Left colon (tissue), 2 donors: ENCODE data around the gene LMO7. TPM values are rescaled to one million over a fixed set of nuclear protein-coding genes. Genes with fewer than 3 reads are reported as not detected.

Experiments used
- ATAC-seq: fragments of 200-7000 bp; cut with Tn5 transposase; one replicate; pipeline ENCODE4 v1.9.1; 2020; ENCODE audit warnings: mild to moderate bottlenecking, moderate library complexity
- DNase-seq, 2 donors: peaks; one replicate each; pipeline ENCODE4 v3.0.0-alpha.2; 2020
- intact Hi-C, 2 donors: fragments of 100-400 bp; cut with DNase I in 1 of 2; cut with micrococcal nuclease in 1 of 2; formaldehyde crosslinking; loops; one replicate each; pipeline versions ENCODE4 v1.11.2 to v1.14.0; 2022; cut with DNase I, micrococcal nuclease
- long read RNA-seq: library from polyadenylated mRNA; unstranded; transcript quantifications from one replicate; pipeline ENCODE4 v2.0.0, GENCODE V29; 2021
- total RNA-seq, 2 donors: library from RNA; stranded (reverse); fragmentation: NEBNext Ultra II Directional; extraction: Animal tissue kit (Norgen Biotek cat#: 25700); gene quantifications; one replicate each; pipeline ENCODE4 v1.2.1, GENCODE V29; 2021
- donor health status: DM: no; HTN: no; CAD: no.
- donor health status: DM: yes; HTN: yes; CAD: no.

LMO7 gene
- total RNA-seq, result 100 to 1,000 TPM; 169 to 239 TPM
- long read RNA-seq, partial matches to known transcripts, result 45 of 59 reads
- long read RNA-seq, other reads (novel, unspliced or antisense), result 13 of 59 reads

DNA sequence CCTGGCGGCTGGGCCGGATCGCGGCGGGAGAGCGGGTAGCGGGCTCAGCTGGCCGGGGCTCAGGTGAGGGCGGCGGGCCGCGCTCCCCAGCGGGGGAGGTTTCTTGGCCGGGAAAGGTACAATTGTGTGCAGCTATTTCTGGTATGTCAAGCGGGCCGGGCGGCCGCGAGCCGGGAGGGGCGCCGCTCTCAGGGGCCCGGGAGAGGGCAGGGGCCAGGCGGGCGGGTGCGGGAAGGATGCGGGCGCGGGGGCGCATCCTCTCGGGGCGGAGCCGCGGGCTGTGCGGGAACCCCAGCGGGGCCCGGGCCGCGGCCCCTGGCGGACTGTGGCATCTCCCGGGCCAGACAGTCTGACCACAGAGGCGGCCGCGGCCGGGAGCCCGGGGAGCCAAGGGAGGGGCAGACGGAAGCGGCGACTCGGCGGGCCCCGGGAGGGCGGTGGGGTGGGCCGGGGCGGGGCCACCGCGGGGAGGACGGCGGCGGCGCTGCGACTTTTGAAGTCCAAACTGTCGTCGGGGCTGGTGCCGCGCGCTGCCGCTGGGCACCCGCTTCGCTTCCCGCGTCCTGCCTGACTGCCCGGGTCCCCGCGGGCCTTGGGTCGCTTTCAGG is at the start of gene LMO7:
LMO7 (plus strand) TSS at position 503 of the 608 bp plus-strand sequence. CDS start 328 bp downstream, outside the sequence.
- DNase-seq (peak; percentile 45 to 67), ATAC-seq (peak; percentile 84)
- intact Hi-C loops, result no loop called here

DNA sequence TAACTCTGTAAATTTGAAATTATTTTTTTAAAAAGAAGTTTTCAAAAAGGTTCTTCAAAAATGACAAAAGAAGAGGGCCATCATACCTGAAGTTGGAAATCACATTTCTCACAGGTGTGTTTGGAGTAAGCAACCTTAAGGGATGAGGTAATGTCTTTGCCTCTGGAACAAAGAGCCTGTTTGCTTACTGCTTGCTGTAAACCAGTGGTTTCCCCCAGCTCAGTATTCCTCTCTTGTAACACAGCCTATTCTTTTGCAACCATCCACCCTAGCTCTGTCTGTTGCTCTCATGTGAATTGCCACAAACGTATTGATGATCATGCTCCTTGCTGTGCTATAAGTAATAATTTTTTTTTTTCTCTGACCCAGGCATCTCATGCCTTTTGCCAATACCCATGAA is 48.5 kb upstream of the LMO7 start:
- no peak for DNase-seq
- intact Hi-C loops, result no loop called here
- peak; percentile 34 for ATAC-seq

DNA sequence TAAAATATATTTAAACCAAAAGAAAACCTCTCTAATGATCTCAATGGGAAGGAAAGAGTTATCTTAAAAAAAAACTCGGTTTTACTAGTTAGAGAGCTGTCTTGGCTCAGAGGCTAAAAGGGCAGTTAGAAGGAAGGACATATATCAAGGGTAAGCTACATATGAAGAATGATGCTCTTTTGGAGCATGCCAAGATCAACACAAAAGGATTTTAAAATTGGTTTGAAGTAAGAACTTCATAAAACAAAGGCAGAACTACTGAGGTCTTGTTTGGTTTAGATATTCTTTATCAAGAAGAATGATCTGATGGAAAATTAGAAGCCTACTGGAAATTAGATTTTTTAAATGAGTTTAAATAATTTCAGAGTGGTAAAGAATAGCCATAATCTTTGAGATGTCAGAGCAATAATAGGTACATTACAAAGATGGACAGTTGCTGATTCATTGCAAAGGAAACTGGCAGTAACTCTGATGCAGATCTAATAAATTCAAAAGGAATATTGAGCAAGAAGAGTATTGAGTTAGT is 39.4 kb upstream of the LMO7 start:
- ATAC-seq, result no peak
- DNase-seq, result no peak
- intact Hi-C loops, result no loop called here

DNA sequence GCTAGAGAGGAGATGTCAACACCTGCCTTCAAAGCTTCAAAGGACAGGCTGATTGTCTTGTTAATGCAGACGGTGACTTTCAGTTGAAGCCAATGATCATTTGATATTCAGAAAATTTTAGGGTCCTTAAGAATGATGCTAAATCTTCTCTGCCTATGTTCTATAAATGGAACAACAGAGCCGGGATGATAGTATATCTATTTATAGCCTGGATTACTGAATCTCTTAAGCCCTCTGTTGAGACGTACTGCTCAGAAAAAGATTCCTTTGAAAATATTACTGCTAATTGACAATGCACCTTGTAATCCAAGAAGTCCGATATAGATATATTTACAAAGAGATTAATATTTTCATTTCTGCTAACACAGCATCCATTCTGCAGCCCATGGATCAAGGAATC is 35.8 kb upstream of the LMO7 start:
- ATAC-seq (no peak), DNase-seq (no peak)
- intact Hi-C loops, result no loop called here

DNA sequence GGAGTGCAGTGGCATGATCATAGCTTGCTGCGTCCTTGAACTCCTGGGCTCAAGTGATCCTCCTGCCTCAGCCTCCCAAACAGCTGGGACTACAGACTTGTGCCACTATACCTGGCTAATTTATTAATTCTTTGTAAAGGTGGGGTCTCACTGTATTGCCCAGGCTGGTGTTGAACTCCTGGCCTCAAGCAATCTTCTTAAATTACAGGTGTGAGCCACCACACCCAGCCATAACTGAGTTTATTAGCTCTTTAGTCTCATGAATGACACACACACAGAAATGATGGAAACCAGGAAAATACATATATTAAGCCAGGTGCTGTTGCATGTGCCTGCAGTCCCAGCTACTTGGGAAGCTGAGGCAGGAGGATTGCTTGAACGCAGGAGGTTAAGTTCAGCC is 33.1 kb upstream of the LMO7 start:
- intact Hi-C loops, result no loop called here
- peak; percentile 97 for ATAC-seq
- peak in 1 of 2 donors; percentile 18 for DNase-seq

DNA sequence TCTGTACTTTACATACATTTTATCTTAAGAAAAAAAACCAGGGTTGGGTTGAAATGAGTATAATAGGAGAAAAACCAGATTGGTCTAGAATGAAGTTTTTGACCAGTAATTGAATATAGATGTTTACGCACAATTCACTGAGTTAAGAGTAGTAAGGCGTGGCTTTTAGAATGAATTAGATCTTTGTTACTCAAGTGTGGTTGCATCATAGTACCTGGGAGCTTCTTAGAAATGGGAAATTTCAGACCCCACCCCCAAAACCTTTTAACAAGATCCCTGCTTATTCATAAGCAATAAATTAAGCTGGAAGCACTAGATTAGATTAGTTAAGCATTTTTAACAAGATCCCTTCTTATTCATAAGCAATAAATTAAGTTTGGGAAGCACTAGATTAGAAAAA is 28.7 kb upstream of the LMO7 start:
- DNase-seq (no peak), ATAC-seq (no peak)
- intact Hi-C loops, result no loop called here

DNA sequence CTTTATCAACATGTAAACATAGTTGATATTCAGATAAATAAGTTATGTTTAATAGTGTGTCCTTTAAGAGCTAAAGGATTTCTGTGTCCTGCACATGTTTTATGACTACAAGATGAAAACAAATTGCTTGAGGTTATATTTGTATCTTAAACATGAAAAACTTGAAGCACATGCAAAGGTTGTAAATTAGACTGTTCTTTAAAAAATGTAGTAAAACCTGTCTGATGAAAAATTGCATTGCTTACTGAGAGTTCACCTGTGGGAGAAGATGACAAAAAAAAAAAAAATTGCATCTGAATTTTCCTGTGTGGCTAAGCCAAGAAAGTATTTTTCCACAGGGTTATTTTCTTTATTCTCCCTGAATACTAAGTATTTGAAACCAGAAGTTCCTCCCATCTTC is 25.7 kb upstream of the LMO7 start:
- intact Hi-C loops, result no loop called here
- DNase-seq, result no peak
- ATAC-seq, result no peak

DNA sequence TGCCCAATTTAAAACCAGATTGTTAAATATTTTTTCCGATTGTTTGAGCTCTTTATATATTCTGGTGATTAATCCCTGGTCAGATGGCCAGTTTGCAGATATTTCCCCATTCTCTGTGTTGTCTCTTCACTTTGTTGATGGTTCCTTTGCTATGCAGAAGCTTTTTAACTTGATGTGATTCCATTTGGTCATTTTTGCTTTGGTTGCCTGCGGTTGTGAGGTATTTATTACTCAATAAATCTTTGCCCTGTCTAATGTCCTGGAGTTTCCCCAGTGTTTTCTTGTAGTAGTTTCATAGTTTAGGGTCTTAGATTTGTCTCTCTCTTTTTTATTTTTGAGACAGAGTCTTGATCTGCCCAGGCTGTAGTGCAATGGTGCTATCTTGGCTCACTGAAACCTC is 23.8 kb upstream of the LMO7 start:
- DNase-seq (no peak), ATAC-seq (no peak)
- intact Hi-C loops, result no loop called here

DNA sequence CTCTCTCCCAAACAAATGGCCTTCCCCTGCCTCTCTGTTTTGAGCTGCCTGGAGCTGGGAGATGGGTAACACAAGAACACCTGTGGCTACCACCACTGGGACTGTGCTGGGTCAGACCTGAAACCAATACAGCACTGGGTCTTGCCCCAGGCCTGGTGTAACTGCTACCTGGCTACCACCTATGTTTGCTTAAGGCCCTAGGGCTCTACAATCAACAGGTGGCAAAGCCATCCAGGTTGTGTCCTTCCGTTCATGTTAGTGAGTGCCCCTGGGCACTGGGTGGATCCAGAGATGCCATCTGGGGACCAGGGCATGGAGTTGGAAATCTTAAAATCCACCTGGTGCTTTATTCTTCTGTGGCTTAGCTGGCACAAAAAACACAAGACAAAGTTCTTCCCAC is 18.9 kb upstream of the LMO7 start:
- no peak for DNase-seq
- intact Hi-C loops, result no loop called here
- ATAC-seq, result no peak

DNA sequence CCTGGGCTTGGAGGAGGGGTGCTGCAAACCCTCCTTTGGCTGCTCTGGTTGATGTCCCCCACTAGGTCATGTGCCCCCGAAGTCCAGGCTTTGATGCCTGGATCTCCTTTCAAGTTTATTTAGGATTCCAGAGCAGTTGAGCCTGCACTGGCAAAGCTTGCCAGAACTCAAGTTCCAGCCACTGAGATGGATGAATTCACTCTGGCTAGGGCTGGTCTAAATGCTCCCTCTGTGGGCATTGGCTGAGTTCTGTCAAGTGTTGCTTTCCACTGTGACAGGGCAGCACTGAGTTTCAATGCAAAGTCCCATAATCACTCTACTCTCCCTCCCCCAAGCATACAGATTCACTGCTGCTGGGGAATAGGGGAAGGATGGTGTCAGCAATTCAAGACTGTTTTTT is 17.8 kb upstream of the LMO7 start:
- no peak for ATAC-seq
- intact Hi-C loops, result no loop called here
- no peak for DNase-seq

DNA sequence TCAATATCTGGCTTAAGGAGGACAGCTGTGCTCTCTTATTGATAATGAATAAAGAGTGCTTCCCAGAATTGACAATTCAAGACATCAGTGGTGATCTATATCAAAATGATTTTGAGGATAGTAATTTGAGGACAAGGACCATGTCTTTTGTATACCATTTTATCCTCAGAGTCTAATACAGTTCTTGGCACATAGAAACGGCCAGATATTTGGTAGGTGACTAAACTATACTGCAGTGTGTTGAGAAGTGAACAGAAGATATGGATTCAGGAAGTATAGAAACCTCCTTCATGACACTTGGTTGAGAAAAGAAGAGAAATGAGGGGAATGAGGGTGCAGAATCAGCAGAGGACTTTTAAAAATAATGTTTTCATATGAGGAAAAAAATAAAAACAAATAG is 16.1 kb upstream of the LMO7 start:
- DNase-seq, result no peak
- intact Hi-C loops, result no loop called here
- no peak for ATAC-seq

DNA sequence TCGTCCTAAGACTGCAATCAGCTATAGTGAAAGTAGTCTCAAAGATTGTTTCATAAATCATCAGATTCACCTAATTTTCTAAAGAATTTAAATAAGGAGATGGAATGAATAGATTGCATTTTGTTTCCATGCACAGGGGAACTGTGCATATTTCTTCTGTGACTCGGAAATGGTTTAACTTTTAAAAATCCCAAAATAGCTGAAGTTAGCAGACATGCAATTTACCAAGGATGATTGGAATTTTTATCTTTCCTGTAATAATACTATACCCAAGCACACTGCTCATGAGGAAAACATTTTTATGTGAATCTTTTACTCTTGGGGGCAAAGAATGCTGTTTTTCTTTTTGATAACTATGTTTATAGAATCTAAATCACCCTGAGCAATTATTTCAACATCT is 15.0 kb upstream of the LMO7 start:
- intact Hi-C loops, result no loop called here
- DNase-seq, result no peak
- no peak for ATAC-seq

DNA sequence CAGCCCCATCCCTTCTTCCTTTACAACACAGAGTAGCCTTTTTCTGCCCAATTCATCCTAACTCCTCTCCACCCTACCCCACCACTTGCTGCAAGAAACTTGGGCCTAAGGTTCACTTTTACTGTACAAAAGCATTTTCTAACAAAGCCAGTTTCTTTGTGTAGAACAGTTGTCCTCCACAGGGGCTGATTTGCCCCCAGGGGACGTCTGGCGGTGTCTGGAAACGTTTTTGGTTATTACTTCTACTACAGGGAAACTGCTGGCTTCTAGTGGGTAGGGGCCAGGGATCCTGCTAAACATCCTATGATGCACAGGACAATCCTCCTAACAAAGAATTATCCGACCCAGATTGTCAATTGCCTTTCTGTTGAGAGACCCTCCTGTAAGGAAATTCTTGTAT is 7.3 kb upstream of the LMO7 start:
- intact Hi-C loops, result no loop called here

DNA sequence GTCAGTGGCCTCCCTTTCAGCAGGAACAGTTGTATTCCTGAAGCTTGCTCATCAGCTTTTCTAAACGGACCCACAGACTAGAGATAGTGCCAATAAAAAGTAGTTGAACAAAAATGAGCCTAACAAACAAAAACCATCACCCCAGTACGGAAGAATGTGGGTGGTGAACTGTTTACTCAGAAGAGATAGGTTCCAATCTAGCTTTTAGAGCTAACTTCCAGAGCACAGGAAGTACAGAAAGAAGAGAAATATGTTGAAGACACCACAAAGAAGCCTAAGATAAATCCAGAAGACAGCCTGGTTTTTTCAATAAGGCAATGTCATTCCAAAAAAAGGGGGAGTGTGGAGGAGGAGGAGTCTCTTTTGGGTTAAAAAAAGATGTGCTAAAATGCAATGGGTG is 2.8 kb upstream of the LMO7 start:
- DNase-seq (no peak), ATAC-seq (no peak)
- intact Hi-C loops, result no loop called here

More for the DNA sequence above, 7.3 kb upstream of the LMO7 start:
- ATAC-seq (no peak), DNase-seq (no peak)

DNA sequence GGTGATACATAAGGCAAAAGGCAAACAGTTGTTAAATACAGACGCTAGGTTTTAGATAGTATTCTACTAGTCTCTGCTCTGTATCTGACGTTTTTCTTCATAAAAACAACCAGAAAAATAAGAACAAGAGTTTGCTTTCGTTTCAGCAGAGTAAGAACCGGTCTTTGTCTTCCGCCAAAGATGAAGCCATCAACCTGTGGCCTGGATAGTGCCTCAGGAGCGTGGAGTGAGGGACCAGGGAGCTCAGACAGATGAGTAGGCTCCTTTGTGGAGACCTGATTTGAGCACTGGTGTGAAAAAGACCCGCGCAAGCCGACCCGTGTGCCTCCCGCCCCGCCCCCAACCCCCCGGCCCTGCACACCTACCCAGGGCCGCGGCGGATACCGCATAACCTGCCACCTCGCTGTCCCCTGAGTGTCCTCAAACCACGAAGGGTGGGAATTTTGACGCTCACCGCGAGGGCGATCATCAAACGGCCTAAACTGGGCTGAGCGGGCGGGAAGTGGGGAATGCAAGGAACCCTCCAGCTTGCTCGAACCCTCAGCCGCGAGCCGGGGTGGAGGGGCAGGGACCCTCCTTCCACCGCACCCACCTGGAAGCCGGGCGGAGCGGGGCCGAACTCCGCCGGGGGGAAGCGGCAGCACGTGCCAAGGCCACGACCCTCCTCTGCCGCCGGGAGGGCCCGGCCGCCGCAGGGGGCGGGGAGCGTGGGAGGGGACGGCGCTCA is 866 bp upstream of the LMO7 start:
- ATAC-seq (no peak), DNase-seq (peak in 1 of 2 donors; percentile 13)
- intact Hi-C loops, result no loop called here

DNA sequence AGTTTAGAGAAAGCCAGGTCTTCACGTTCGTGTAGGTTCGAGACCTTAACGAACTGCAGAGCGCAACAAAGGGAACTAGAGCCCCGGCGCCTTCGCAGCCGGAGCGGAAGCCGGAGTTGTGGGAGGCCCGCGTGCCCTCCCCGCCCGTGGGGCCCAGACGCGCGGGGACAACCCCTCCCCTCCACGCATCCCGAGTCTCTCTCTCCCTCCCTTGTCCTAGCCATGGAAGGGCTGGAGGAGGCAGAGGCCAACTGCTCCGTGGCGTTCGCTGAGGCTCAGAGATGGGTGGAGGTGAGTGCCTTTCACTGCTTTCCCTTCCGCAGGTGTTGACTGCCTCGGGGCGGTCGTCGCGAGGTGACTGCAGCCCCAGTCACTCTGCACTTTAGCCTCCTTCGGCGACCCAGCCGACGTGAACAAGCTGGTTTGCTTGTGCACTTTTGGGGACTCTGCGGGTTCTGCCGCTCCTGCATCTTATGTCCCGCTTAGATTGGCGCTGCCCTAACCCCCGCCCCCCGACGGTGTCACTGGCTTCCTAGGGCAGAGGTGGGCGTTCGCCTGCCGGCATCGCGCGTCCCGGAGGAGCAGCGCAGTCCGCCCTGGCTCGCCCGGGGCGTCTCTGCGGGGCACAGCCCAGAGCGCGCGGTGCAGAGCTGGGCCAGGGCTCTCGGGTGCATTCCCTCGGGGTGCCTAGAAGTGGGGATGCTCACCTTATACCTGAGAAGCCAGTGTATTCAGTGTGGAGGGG is 478 bp downstream of the LMO7 start:
- peak in 1 of 2 donors; percentile 36 for DNase-seq
- intact Hi-C loops, result no loop called here
- ATAC-seq, result peak; percentile 72

DNA sequence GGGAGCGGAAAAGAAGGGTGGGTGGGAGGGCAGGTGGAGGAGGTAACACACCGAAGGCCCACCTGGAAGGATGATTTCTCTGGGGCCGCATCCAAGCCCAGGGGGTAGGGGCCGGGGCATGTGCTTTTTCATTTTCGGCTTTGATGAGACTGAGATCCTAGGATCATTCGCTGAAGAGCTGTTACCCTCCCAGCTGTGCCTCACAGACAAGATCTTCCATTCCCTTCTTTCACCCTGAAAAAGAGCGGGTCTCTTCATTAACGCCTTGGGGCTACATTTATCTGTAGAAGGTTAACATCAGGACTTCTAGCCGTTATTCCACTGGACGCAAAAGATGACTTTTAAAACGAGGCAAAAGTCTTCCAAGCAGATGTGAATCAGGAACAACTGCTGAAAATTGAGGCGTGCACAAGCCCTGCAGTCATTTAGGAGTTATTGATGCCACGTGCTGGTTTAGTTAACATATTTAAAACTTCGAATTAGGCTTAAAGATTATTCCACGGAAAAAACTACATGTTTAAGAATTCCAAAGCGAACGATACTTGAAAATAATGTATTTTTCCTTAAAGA is 1.1 kb downstream of the LMO7 start:
- intact Hi-C loops, result no loop called here
- no peak for ATAC-seq
- no peak for DNase-seq

DNA sequence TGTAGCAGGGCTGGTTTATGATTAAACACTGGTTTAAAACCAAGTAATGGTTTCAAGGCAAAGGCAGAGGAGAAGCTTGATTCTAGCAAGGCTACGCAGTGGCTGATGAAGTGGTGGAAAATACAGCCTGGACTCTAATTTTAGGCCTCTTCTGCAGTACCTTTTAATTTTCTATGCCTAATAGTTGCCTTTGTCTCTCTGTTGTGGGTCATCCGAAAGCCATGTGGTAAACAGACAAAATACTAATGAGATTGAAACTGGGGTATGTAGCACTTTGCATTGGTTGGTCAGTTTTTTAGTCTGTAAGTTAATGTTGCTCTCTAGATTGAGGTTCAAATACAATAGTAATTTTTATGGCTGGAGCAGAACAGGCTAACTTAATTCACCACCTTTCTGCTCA is 3.3 kb downstream of the LMO7 start:
- intact Hi-C loops, result no loop called here
- ATAC-seq, result no peak
- no peak for DNase-seq

DNA sequence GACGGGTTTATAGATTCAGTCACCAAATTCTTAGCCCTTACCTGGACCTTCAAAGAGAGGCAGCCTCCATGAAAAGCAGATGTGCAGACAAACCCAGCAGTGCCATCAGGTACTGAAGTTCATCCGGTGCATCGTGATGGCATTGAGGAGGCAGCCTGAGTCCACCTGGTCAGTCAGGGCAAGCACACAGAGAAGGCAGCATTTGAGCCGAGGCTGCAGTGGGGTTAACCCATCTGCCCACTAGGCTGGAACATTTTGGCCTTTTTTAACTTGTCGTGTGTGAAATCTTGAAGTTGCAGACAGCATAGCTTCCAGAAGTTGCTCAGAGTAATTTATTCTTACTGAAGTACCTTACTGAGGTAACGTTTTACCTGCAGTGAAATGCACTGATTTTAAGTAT is 4.9 kb downstream of the LMO7 start:
- ATAC-seq (no peak), DNase-seq (no peak)
- intact Hi-C loops, result no loop called here

DNA sequence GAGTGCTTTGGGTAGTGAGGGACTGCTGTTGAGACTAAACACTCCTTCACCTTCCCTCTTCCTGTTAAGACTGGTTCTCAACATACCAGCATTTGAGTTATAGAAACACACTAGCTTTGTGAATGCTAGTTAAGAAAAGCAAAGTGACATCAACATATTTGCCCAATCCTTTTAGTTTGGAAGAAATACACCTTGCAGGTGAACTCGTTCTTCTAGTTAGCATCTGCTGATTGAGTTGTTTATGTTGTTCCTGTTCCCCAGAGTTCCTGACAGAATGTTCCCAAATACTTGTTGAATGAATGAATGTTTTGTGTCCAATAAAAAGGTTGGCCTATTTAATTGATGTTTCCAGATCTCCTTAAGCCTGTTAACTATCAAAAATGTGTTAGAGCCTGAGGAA is 7.1 kb downstream of the LMO7 start:
- no peak for ATAC-seq
- no peak for DNase-seq
- intact Hi-C loops, result no loop called here
